Fibroblast of lung (primary cell): ENCODE measurements around the gene CCDC80.

Experiments
- CTCF ChIP-seq, 2 donors: IDR thresholded peaks in 1 of 2; conservative IDR thresholded peaks in 1 of 2; 1 replicate in 1 of 2; 2 replicates in 1 of 2; pipeline ENCODE4 v1.5.1; 2011 to 2012; ENCODE audit warnings: low read length in 2 of 2, control low read depth in 1 of 2, inconsistent platforms in 1 of 2, low read depth in 1 of 2, mild to moderate bottlenecking in 1 of 2
- EZH2 ChIP-seq: IDR thresholded peaks from 2 replicates; pipeline ENCODE4 v1.5.1; 2012; ENCODE audit warnings: low read length, control low read depth, mild to moderate bottlenecking; ENCODE audit errors: missing control alignments

DNA sequence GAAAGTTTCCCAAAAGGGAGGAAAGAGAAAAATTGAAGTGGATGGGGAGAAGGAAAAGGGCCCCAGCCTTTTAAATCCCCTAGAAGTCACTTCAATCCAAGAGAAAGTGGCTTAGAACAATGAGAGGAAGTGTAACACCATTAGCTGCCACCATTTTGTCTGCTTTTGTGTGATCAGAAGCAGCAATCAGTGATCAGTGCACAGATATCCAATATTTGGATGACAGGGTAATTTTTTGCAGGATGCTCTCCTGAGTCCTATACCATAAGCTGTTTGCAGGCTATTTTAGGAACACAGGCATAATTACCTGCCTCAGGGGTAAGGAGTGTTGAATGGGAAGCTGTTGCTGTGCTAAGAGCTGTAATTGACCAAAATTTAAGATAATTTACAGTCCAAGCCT, 47.7 kb downstream of the CCDC80 start:
- TF ChIP-seq CTCF (conservative IDR thresholded peaks at IDR 0.05 in 1 of 2, IDR thresholded peaks at IDR 0.05 in 1 of 2; ENCODE audit: low read depth in 1 of 2, low read length in 2 of 2), result no peak
- TF ChIP-seq EZH2, result no peak
